B cell (primary cell): ENCODE data around the gene PIMREG. TPM values are rescaled to one million over a fixed set of nuclear protein-coding genes. Genes with fewer than 3 reads are reported as not detected.

Experiments
- ATAC-seq: fragments of 200-7000 bp; cut with Tn5 transposase; one replicate; pipeline ENCODE4 v1.10.0; 2021; ENCODE audit warnings: low read depth, mild to moderate bottlenecking, moderate number of reproducible peaks, moderate library complexity
- CTCF ChIA-PET: fragments of 350-600 bp; sonication (Branson Sonifier 250); formaldehyde crosslinking; loops from one replicate; lab custom pipeline; 2021; ENCODE audit warnings: antibody characterized with exemption, inconsistent platforms; lab: Charles Lee
- POLR2A ChIA-PET: fragments of 350-600 bp; sonication (Branson Sonifier 250); formaldehyde crosslinking; loops from one replicate; lab custom pipeline; 2021; ENCODE audit warnings: antibody characterized with exemption; lab: Charles Lee
- DNase-seq: peaks from one replicate; pipeline ENCODE4 v3.0.0; 2013
- H2AFZ ChIP-seq: 2 replicates; pipeline ENCODE4 v1.6.1; 2012; ENCODE audit warnings: mild to moderate bottlenecking, low read depth, low read length; ENCODE audit not compliant: insufficient read depth, poor library complexity, severe bottlenecking
- H3K27ac ChIP-seq, 2 donors: 1 replicate in 1 of 2; 2 replicates in 1 of 2; pipeline ENCODE4 v1.5.1; 2012 to 2013; ENCODE audit warnings: low read length in 2 of 2, mild to moderate bottlenecking in 2 of 2, moderate library complexity in 1 of 2
- H3K27me3 ChIP-seq, 4 experiments: fragments of 200-600 bp in 1 of 4; sonication (generic) in 1 of 4; replicated peaks in 1 of 4; 1 replicate in 2 of 4; 2 replicates in 2 of 4; pipeline versions ENCODE4 v1.6.1 to v1.7.0; 2013 to 2016; ENCODE audit warnings: low read length in 3 of 4, mild to moderate bottlenecking in 2 of 4, mixed read lengths in 1 of 4, moderate library complexity in 1 of 4; ENCODE audit not compliant: insufficient read depth in 4 of 4, control insufficient read depth in 3 of 4; ENCODE audit errors: control extremely low read depth in 1 of 4
- H3K36me3 ChIP-seq, 2 experiments: replicated peaks in 1 of 2; 1 replicate in 1 of 2; 2 replicates in 1 of 2; pipeline versions ENCODE4 v1.6.1 to v1.7.1; 2013; ENCODE audit warnings: low read length in 1 of 2; ENCODE audit not compliant: insufficient read depth in 2 of 2, control insufficient read depth in 1 of 2; ENCODE audit errors: control extremely low read depth in 1 of 2, extremely low read depth in 1 of 2
- H3K4me1 ChIP-seq, 2 donors: fragments of 200-600 bp in 1 of 2; sonication (generic) in 1 of 2; 1 replicate in 1 of 2; 2 replicates in 1 of 2; pipeline versions ENCODE4 v1.5.1 to v1.6.1; 2013 to 2017; ENCODE audit warnings: low read length in 2 of 2; ENCODE audit not compliant: control insufficient read depth in 2 of 2, insufficient read depth in 2 of 2
- H3K4me2 ChIP-seq: replicated peaks from 2 replicates; pipeline ENCODE3; 2012; ENCODE audit warnings: mild to moderate bottlenecking, low read depth, low read length; ENCODE audit not compliant: poor library complexity, severe bottlenecking
- H3K4me3 ChIP-seq, 5 experiments: fragments of 200-600 bp in 1 of 5; sonication (generic) in 1 of 5; 1 replicate in 3 of 5; 2 replicates in 2 of 5; pipeline versions ENCODE4 v1.5.1 to v1.7.0; 2011 to 2016; ENCODE audit warnings: low read length in 4 of 5, mild to moderate bottlenecking in 4 of 5, low read depth in 2 of 5, control low read depth in 1 of 5, moderate library complexity in 1 of 5; ENCODE audit not compliant: insufficient read depth in 1 of 5; ENCODE audit errors: control extremely low read depth in 1 of 5, extremely low read depth in 1 of 5
- H3K79me2 ChIP-seq: fragments of 200-600 bp; sonication (generic); one replicate; pipeline ENCODE4 v1.6.0; 2016; ENCODE audit warnings: low read length; ENCODE audit not compliant: control insufficient read depth, insufficient read depth
- H3K9ac ChIP-seq: fragments of 200-600 bp; sonication (generic); 2 replicates; pipeline ENCODE4 v1.6.1; 2017; ENCODE audit warnings: mild to moderate bottlenecking, low read length, moderate library complexity
- H3K9me3 ChIP-seq, 3 donors: one replicate each; pipeline versions ENCODE4 v1.6.1 to v1.7.1; 2013; ENCODE audit warnings: low read length in 2 of 3; ENCODE audit not compliant: control insufficient read depth in 2 of 3, insufficient read depth in 1 of 3; ENCODE audit errors: control extremely low read depth in 1 of 3
- H4K20me1 ChIP-seq: 2 replicates; pipeline ENCODE4 v1.6.0; 2012; ENCODE audit warnings: mild to moderate bottlenecking, low read length; ENCODE audit not compliant: insufficient read depth, control insufficient read depth, poor library complexity, severe bottlenecking
- H3K27ac Mint-ChIP-seq: one replicate; pipeline ENCODE4 v1.8.0; 2021; ENCODE audit warnings: mixed read lengths
- H3K27me3 Mint-ChIP-seq: one replicate; pipeline ENCODE4 v1.8.0; 2021; ENCODE audit warnings: mixed read lengths
- H3K4me1 Mint-ChIP-seq: one replicate; pipeline ENCODE4 v1.8.0; 2021; ENCODE audit warnings: mixed read lengths
- H3K4me3 Mint-ChIP-seq: one replicate; pipeline ENCODE4 v1.8.0; 2021; ENCODE audit warnings: mixed read lengths
- H3K9me3 Mint-ChIP-seq: one replicate; pipeline ENCODE4 v1.8.0; 2022; ENCODE audit warnings: mixed read lengths; ENCODE audit not compliant: insufficient read depth
- CTCF ChIP-seq: fragments of 200-600 bp; IDR thresholded peaks from one replicate; pipeline ENCODE4 v1.8.0; 2022; ENCODE audit warnings: antibody characterized with exemption, mild to moderate bottlenecking
- EZH2 ChIP-seq: IDR thresholded peaks from 2 replicates; pipeline ENCODE4 v1.6.1; 2012; ENCODE audit warnings: borderline replicate concordance, low read depth, mild to moderate bottlenecking, moderate library complexity, low read length; ENCODE audit not compliant: insufficient read depth, poor library complexity, severe bottlenecking
- WGBS: methylation state at CpG from one replicate; pipeline ENCODE4 v1.1.5; 2013; ENCODE audit warnings: missing lambda C conversion rate; ENCODE audit not compliant: insufficient coverage; 5-methylcytosine and 5-hydroxymethylcytosine counted together
- intact Hi-C: fragments of 100-400 bp; cut with micrococcal nuclease; formaldehyde crosslinking; loops from one replicate; pipeline ENCODE4 v1.10.0; 2022
- polyA plus RNA-seq: library from polyadenylated mRNA; depleted of rRNA; stranded (reverse); fragments of >200 nt; gene quantifications from 2 replicates; pipeline ENCODE4 v1.2.3, GENCODE V29; 2012
- total RNA-seq, 2 donors: library from RNA; stranded (reverse); fragments of 120-200 nt in 1 of 2; gene quantifications; 1 replicate in 1 of 2; 2 replicates in 1 of 2; pipeline versions ENCODE4 v1.2.3 to v1.2.4, GENCODE V29; 2013 to 2022

The PIMREG gene
- total and polyA plus RNA-seq, 2 donors (not counting 1 experiment from before 2014, with no cell fraction given): 0.21 TPM; not detected in 1

GRCh38 chr17:6498356-6498755 is 54.1 kb downstream of the PIMREG start:
- DNase-seq (no peak), ATAC-seq (no peak)
- Histone ChIP-seq H3K4me1 (peaks cover 24% of the 10 kb centered on the region in 2 donors), H3K9me3 (no peaks in the 10 kb centered on the region), H2AFZ (no peak overlapping the region), H3K27me3 (no peaks in the 10 kb centered on the region), H3K4me2 (no peak overlapping the region), H3K27ac (no peak overlapping the region), H3K9ac (no peak overlapping the region), H4K20me1 (no peaks in the 10 kb centered on the region), H3K4me3 (no peak overlapping the region), H3K36me3 (no peaks in the 10 kb centered on the region), H3K79me2 (no peaks in the 10 kb centered on the region)
- peaks cover 10% of the 10 kb centered on the region for H3K27me3 Mint-ChIP-seq
- CTCF ChIA-PET: no interaction called here
- no peak overlapping the region for H3K4me3 Mint-ChIP-seq
- TF ChIP-seq EZH2: no peak
- TF ChIP-seq CTCF: no peak
- H3K9me3 Mint-ChIP-seq: no peaks in the 10 kb centered on the region
- no peak overlapping the region for H3K27ac Mint-ChIP-seq
- peaks cover 27% of the 10 kb centered on the region for H3K4me1 Mint-ChIP-seq
- intact Hi-C loops: no loop called here
- POLR2A ChIA-PET: no interaction called here
- 86% methylated on average over 7 of the region's 7 CpGs for WGBS

- no peaks in the 10 kb centered on the region for H3K79me2 ChIP-seq
- WGBS: 92% methylated on average over 8 of the region's 10 CpGs
- POLR2A ChIA-PET: no interaction called here
Measured at GRCh38 chr17:6498901-6499540, 54.8 kb downstream of the PIMREG start.

More at GRCh38 chr17:6498901-6499540, 54.8 kb downstream of the PIMREG start:
- Histone ChIP-seq H3K36me3 (no peaks in the 10 kb centered on the region), H3K9me3 (no peaks in the 10 kb centered on the region), H3K4me3 (no peak overlapping the region), H3K4me2 (no peak overlapping the region), H3K27me3 (no peaks in the 10 kb centered on the region), H3K27ac (no peak overlapping the region), H3K9ac (no peak overlapping the region), H4K20me1 (no peaks in the 10 kb centered on the region), H2AFZ (no peak overlapping the region), H3K4me1 (peaks cover 24% of the 10 kb centered on the region in 2 donors)
- Mint-ChIP-seq H3K4me3 (no peak overlapping the region), H3K27me3 (peaks cover 10% of the 10 kb centered on the region), H3K27ac (no peak overlapping the region), H3K4me1 (peaks cover 27% of the 10 kb centered on the region), H3K9me3 (no peaks in the 10 kb centered on the region)
- intact Hi-C loops: no loop called here
- DNase-seq (no peak), ATAC-seq (no peak)
- TF ChIP-seq CTCF (no peak), EZH2 (no peak)
- CTCF ChIA-PET: no interaction called here
